HepG2 (cell line): ENCODE measurements around the gene ARG2. TPM values are rescaled to one million over a fixed set of nuclear protein-coding genes. Genes with fewer than 3 reads are reported as not detected.

Source experiments
- ATAC-seq: fragments of 200-7000 bp; cut with Tn5 transposase; 3 replicates; pipeline ENCODE4 v1.9.1; 2020; ENCODE audit warnings: mild to moderate bottlenecking, moderate library complexity
- BruUV-seq: library from RNA; stranded (reverse); fragments of 400-500 nt; replicated peaks from 2 replicates; lab custom pipeline; 2021; lab: Mats Ljungman, UMichigan
- CTCF ChIA-PET: fragments of 300-600 bp; formaldehyde crosslinking; extraction: SDS; loops from one replicate; lab custom pipeline; 2021; ENCODE audit warnings: low total read pairs, inconsistent platforms, low intra/inter-chr PET ratio; lab: Yijun Ruan, JAX
- POLR2A ChIA-PET: fragments of 350-600 bp; sonication (Branson Sonifier 250); formaldehyde crosslinking; loops from one replicate; lab custom pipeline; 2020; ENCODE audit warnings: antibody characterized with exemption, inconsistent platforms; lab: Yijun Ruan, JAX
- DNase-seq: peaks from one replicate; pipeline ENCODE4 v3.0.0-alpha.2; 2015; ENCODE audit warnings: low spot score
- FAIRE-seq: peaks from 3 replicates; lab custom pipeline; 2011; peaks lifted over from hg19 to GRCh38; lab: Jason Lieb, UNC
- H2AFZ ChIP-seq: one replicate; pipeline ENCODE4 v1.6.1; 2011; ENCODE audit warnings: low read length, inconsistent platforms
- H3K27ac ChIP-seq: fragments of 300-600 bp; 3 replicates; pipeline ENCODE4 v1.8.0; 2011; ENCODE audit warnings: mixed run types, mild to moderate bottlenecking, mixed read lengths, low read length, inconsistent platforms; ENCODE audit not compliant: insufficient read depth; ENCODE audit errors: extremely low read length
- H3K27me3 ChIP-seq, 2 experiments: fragments of 200-600 bp in 1 of 2; 2 replicates in 1 of 2; 3 replicates in 1 of 2; pipeline versions ENCODE4 v1.6.0 to v1.8.0; 2011; ENCODE audit warnings: low read length in 2 of 2, mild to moderate bottlenecking in 2 of 2, moderate library complexity in 2 of 2, inconsistent platforms in 1 of 2; ENCODE audit not compliant: insufficient read depth in 2 of 2, control insufficient read depth in 1 of 2
- H3K36me3 ChIP-seq, 2 experiments: fragments of 200-600 bp in 1 of 2; replicated peaks in 1 of 2; 2 replicates in 1 of 2; 3 replicates in 1 of 2; pipeline versions ENCODE4 v1.5.1 to v1.8.0; 2011; ENCODE audit warnings: low read length in 2 of 2, inconsistent platforms in 1 of 2; ENCODE audit not compliant: insufficient read depth in 2 of 2, control insufficient read depth in 1 of 2
- H3K4me1 ChIP-seq: 2 replicates; pipeline ENCODE4 v1.5.1; 2012; ENCODE audit warnings: low read length, inconsistent platforms; ENCODE audit not compliant: insufficient read depth
- H3K4me2 ChIP-seq: 2 replicates; pipeline ENCODE4 v1.6.0; 2011; ENCODE audit warnings: low read depth, low read length, inconsistent platforms
- H3K4me3 ChIP-seq, 3 experiments: fragments of 200-600 bp in 1 of 3; sonication (generic), shearing (Covaris generic) in 1 of 3; replicated peaks in 1 of 3; 2 replicates each; pipeline ENCODE4 v1.5.1; 2011 to 2016; ENCODE audit warnings: low read length in 3 of 3, inconsistent platforms in 2 of 3, low read depth in 2 of 3, mild to moderate bottlenecking in 2 of 3, control low read depth in 1 of 3, mixed read lengths in 1 of 3; ENCODE audit not compliant: insufficient read depth in 1 of 3
- H3K79me2 ChIP-seq: one replicate; pipeline ENCODE4 v1.6.1; 2011; ENCODE audit warnings: low read length, inconsistent platforms; ENCODE audit not compliant: insufficient read depth
- H3K9ac ChIP-seq: 2 replicates; pipeline ENCODE4 v1.6.0; 2011; ENCODE audit warnings: mild to moderate bottlenecking, low read depth, low read length, inconsistent platforms; ENCODE audit not compliant: insufficient read depth
- H3K9me3 ChIP-seq: 2 replicates; pipeline ENCODE4 v1.5.1; 2012; ENCODE audit warnings: mild to moderate bottlenecking, low read length
- H4K20me1 ChIP-seq: 2 replicates; pipeline ENCODE4 v1.6.0; 2011; ENCODE audit warnings: inconsistent platforms, mild to moderate bottlenecking, low read length, moderate library complexity; ENCODE audit not compliant: insufficient read depth
- ERF ChIP-seq: IDR thresholded peaks from 2 replicates; pipeline ENCODE4 v1.6.1; 2018; ENCODE audit warnings: missing biosample characterization, missing genetic modification reagents
- GATAD2A ChIP-seq: IDR thresholded peaks from 2 replicates; pipeline ENCODE4 v1.6.1; 2016
- NFE2L2 ChIP-seq: fragments of 150-350 bp; IDR thresholded peaks from 2 replicates; pipeline ENCODE4 v1.6.1; 2014; ENCODE audit warnings: low read length
- POLR2A ChIP-seq, 2 experiments: IDR thresholded peaks; 2 replicates each; pipeline ENCODE4 v1.6.1; 2011; ENCODE audit warnings: low read depth in 2 of 2, low read length in 2 of 2, mild to moderate bottlenecking in 1 of 2, moderate library complexity in 1 of 2; ENCODE audit not compliant: insufficient read depth in 1 of 2
- PPARG ChIP-seq: conservative IDR thresholded peaks from 2 replicates; pipeline ENCODE4 v1.6.1; 2016; ENCODE audit warnings: missing biosample characterization, missing genetic modification reagents
- U2AF2 ChIP-seq: fragments of 200-400 bp; formaldehyde crosslinking; IDR thresholded peaks from 2 replicates; pipeline ENCODE4 v1.6.1; 2017; ENCODE audit warnings: low read depth, mild to moderate bottlenecking, low read length
- ZMAT3 ChIP-seq: sonication (generic); formaldehyde crosslinking; conservative IDR thresholded peaks from 2 replicates; pipeline ENCODE4 v1.7.0; 2021; ENCODE audit warnings: missing genetic modification reagents
- ZNF343 ChIP-seq: sonication (generic); formaldehyde crosslinking; IDR thresholded peaks from 2 replicates; pipeline ENCODE4 v1.4.0; 2020; ENCODE audit warnings: mild to moderate bottlenecking, missing genetic modification reagents
- WGBS: methylation state at CpG from one replicate; pipeline ENCODE4 v1.1.6; 2017; ENCODE audit warnings: low lambda C conversion rate; 5-methylcytosine and 5-hydroxymethylcytosine counted together
- in situ Hi-C: cut with HindIII; loops from 2 replicates; pipeline ENCODE4 v1.10.0; 2017; ENCODE audit warnings: low pct_unique_long_range_greater_than_20kb; ENCODE audit not compliant: extremely low pct_ligation_motif_present
- intact Hi-C: fragments of 100-400 bp; cut with micrococcal nuclease; formaldehyde crosslinking; loops from one replicate; pipeline ENCODE4 v1.10.0; 2022; ENCODE audit not compliant: unreplicated experiment
- polyA plus RNA-seq, 8 experiments: library from polyadenylated mRNA; depleted of rRNA in 3 of 8; stranded (reverse) in 7 of 8; unstranded in 1 of 8; fragments of >200 nt; fragmentation: Illumina TruSeq in 4 of 8; extraction: Trizol in 4 of 8; gene quantifications; 2 replicates each; pipeline versions ENCODE4 v1.2.1 to v1.2.3, GENCODE V29; 2011 to 2016; ENCODE audit warnings: low read depth in 4 of 8, missing spikeins in 1 of 8, mixed read lengths in 1 of 8; ENCODE audit not compliant: insufficient read depth in 1 of 8
- total RNA-seq, 5 experiments: library from RNA; depleted of rRNA; stranded (reverse); fragments of >200 nt; fragmentation: Illumina TruSeq; extraction: Trizol; gene quantifications; 2 replicates each; pipeline ENCODE4 v1.2.3, GENCODE V29; 2016; ENCODE audit warnings: low read depth in 1 of 5
- TF ChIP-seq, protein P1 (sequence below): sonication (generic); formaldehyde crosslinking; IDR thresholded peaks from 2 replicates; pipeline ENCODE4 v1.4.0; 2020; ENCODE audit warnings: mild to moderate bottlenecking, missing genetic modification reagents
- TF ChIP-seq, protein P2 (sequence below): sonication (generic); formaldehyde crosslinking; IDR thresholded peaks from 2 replicates; pipeline ENCODE4 v1.4.0; 2020; ENCODE audit warnings: missing genetic modification reagents
- TF ChIP-seq, protein P3 (sequence below): IDR thresholded peaks from 2 replicates; pipeline ENCODE4 v1.6.1; 2016; ENCODE audit warnings: missing biosample characterization, missing genetic modification reagents, low read depth

The ARG2 gene
- total and polyA plus RNA-seq, 2 of the 13 experiments (the other 11 are each of a cell fraction or from before 2014, with no cell fraction given) = 37.5 to 73.6 TPM

DNA sequence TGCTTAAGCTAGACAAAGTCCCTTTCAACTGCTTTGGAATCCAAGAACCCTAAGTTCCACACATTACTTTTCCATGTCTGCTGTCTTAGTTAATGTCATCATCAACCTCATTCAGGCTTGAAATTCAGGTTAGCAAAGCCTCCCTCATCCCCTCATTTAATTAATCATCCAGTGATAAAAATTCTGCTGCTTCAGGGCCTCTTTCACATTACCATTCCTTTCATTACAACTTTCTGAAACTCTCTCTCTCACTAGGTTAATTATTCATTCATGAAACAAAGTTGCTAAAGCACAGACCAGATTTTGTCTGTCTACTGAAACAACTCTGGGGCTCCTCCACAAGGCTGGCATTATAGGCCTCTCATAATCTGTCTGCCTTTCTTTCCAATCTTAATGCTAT is 64.1 kb downstream of the ARG2 start (continued):
- TF ChIP-seq, protein P1, sequence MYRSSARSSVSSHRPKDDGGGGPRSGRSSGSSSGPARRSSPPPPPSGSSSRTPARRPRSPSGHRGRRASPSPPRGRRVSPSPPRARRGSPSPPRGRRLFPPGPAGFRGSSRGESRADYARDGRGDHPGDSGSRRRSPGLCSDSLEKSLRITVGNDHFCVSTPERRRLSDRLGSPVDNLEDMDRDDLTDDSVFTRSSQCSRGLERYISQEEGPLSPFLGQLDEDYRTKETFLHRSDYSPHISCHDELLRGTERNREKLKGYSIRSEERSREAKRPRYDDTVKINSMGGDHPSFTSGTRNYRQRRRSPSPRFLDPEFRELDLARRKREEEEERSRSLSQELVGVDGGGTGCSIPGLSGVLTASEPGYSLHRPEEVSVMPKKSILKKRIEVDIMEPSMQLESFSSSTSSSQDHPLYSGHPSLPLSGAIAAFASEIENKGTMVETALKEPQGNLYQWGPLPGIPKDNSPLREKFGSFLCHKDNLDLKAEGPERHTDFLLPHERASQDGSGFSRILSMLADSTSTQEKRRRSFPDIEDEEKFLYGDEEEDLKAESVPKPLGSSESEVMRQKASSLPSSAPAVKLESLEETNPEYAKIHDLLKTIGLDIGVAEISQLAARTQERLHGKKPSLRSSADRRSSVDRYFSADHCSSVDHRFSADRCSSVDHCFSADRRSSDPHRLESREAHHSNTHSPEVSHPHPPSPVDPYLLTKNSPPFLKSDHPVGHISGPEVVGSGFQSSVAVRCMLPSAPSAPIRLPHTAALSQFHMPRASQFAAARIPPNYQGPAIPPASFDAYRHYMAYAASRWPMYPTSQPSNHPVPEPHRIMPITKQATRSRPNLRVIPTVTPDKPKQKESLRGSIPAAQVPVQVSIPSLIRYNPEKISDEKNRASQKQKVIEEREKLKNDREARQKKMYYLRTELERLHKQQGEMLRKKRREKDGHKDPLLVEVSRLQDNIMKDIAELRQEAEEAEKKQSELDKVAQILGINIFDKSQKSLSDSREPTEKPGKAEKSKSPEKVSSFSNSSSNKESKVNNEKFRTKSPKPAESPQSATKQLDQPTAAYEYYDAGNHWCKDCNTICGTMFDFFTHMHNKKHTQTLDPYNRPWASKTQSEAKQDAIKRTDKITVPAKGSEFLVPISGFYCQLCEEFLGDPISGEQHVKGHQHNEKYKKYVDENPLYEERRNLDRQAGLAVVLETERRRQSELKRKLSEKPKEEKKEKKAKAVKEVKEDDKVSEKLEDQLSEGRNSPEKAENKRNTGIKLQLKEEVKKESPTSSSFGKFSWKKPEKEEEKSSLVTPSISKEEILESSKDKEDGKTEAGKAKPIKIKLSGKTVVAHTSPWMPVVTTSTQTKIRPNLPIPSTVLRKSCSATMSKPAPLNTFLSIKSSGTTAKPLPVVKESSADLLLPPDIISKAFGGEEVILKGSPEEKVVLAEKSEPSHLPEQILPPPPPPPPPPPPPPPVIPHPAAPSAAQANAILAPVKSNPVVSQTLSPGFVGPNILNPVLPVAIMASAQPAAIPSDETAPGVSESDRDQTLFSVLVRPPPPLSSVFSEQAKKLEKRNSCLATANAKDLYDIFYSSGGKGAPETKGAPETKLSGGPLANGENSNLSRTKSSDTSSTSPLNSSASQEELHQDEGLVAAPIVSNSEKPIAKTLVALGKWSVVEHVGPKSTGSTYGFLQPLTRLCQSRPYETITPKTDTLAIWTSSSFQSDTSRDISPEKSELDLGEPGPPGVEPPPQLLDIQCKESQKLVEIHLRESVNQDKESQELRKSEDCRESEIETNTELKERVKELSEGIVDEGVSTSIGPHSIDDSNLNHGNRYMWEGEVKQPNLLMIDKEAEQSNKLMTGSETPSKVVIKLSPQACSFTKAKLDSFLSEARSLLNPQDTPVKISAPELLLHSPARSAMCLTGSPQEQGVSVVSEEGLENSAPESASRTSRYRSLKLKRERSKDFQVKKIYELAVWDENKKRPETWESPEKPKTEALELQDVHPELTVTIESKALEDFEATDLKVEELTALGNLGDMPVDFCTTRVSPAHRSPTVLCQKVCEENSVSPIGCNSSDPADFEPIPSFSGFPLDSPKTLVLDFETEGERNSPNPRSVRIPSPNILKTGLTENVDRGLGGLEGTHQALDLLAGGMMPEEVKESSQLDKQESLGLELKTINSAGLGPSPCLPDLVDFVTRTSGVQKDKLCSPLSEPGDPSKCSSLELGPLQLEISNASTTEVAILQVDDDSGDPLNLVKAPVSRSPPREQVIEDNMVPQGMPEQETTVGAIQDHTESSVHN (CRISPR knock-in tag) = no peak

DNA sequence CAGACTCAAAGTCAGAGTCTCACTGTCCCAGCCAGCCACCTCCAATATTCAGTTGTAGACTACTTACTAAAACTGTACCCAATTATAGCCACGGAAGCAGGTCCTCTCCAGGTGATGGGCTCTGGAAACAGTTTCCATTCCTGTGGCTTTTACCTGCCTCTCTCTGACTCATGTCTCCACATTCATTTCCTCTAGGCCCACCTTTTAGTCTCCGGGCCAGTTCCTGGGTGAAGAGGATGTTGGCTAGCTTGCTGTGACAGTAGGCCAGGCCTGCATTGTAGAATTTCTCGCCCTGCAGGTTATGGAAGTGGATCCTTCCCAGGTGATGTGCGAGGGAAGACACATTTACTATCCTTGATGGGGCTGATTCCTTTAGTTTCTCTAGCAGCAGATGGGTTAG is 70.3 kb downstream of the ARG2 start:
- TF ChIP-seq, protein P2, sequence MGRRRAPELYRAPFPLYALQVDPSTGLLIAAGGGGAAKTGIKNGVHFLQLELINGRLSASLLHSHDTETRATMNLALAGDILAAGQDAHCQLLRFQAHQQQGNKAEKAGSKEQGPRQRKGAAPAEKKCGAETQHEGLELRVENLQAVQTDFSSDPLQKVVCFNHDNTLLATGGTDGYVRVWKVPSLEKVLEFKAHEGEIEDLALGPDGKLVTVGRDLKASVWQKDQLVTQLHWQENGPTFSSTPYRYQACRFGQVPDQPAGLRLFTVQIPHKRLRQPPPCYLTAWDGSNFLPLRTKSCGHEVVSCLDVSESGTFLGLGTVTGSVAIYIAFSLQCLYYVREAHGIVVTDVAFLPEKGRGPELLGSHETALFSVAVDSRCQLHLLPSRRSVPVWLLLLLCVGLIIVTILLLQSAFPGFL (CRISPR knock-in tag) = no peak
- no peak for TF ChIP-seq ERF (CRISPR knock-in tag)
- TF ChIP-seq ZMAT3 (CRISPR knock-in tag) = no peak
- TF ChIP-seq, protein P3, sequence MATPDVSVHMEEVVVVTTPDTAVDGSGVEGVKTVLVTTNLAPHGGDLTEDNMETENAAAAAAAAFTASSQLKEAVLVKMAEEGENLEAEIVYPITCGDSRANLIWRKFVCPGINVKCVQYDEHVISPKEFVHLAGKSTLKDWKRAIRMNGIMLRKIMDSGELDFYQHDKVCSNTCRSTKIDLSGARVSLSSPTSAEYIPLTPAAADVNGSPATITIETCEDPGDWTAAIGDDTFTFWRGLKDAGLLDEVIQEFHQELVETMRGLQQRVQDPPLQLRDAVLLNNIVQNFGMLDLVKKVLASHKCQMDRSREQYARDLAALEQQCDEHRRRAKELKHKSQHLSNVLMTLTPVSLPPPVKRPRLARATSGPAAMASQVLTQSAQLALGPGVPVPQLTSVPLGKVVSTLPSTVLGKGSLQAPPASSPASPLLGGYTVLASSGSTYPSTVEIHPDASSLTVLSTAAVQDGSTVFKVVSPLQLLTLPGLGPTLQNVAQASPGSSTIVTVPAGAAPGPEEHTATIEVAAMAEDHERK (CRISPR knock-in tag) = no peak
- TF ChIP-seq ZNF343 (CRISPR knock-in tag) = no peak
- TF ChIP-seq NFE2L2 = no peak
- TF ChIP-seq GATAD2A (CRISPR knock-in tag) = no peak
- no peak for TF ChIP-seq U2AF2
- no peak for TF ChIP-seq POLR2A (IDR thresholded peaks at IDR 0.05; ENCODE audit: insufficient read depth in 1 of 2, low read depth in 2 of 2, low read length in 2 of 2)
- TF ChIP-seq PPARG (CRISPR knock-in tag) = no peak
- no peak overlapping the region for H3K4me3 ChIP-seq
- peaks cover 16% of the 10 kb centered on the region for H3K4me1 ChIP-seq
- H4K20me1 ChIP-seq = peaks cover 3% of the 10 kb centered on the region
- in situ Hi-C loops = no loop called here
- H3K4me2 ChIP-seq = no peak overlapping the region
- no peak overlapping the region for H2AFZ ChIP-seq
- peaks cover 20 to 72% of the 10 kb centered on the region in 2 experiments for H3K36me3 ChIP-seq
- no TSS peak for BruUV-seq
- POLR2A ChIA-PET = no interaction called here
- CTCF ChIA-PET = no interaction called here
- peaks cover 31% of the 10 kb centered on the region for H3K79me2 ChIP-seq
- intact Hi-C loops = no loop called here
- no peaks in the 10 kb centered on the region; a peak in 1 of 5 replicates for H3K27me3 ChIP-seq
- H3K9ac ChIP-seq = no peak overlapping the region
- no peaks in the 10 kb centered on the region for H3K9me3 ChIP-seq
- no peak overlapping the region for H3K27ac ChIP-seq
- ATAC-seq (no peak), DNase-seq (no peak), FAIRE-seq (no peak)
- WGBS = 97% methylated on average over 4 of the region's 4 CpGs
